ENCODE measurements around the gene PRPH. TPM values are rescaled to one million over a fixed set of nuclear protein-coding genes. Genes with fewer than 3 reads are reported as not detected.

The PRPH gene
- polyA plus RNA-seq, 3 donors: not detected

DNA sequence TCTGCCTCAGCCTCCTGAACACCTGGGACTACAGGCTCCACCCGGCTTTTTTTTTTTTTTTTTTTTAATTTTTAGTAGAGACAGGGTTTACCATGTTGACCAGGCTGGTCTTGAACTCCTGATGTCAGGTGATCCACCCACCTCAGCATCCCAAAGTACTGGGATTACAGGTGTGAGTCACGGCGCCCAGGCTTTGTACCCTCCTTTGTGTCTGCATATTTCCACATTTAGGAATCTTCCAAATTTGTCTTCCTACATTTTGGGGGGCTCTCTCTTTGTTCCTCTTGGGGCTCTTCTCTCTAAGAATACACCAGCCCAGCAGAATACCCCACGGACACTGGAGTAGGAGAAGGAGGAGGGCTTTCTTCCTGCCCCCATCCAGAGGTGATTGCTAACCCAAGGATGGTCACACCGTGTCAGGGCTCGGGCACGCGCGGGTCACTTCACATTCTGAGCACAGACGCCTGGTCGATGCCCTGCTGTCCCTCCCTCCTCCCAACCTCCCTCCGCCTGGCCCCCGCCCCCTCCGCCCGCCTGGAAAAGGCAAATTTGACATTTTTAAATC is 49.6 kb downstream of the PRPH start:
- H3K4me3 Mint-ChIP-seq: peak overlapping the region in 1 of 2 donors; percentile 92

More for the DNA sequence above, 49.6 kb downstream of the PRPH start:
- peaks cover 44 to 52% of the 10 kb centered on the region in 2 donors for H3K4me1 ChIP-seq (ENCODE audit: control insufficient read depth in 1 of 2, insufficient read depth in 2 of 2, low read length in 2 of 2)
- H3K79me2 ChIP-seq (ENCODE audit: insufficient read depth, low read length): no peaks in the 10 kb centered on the region
- peaks cover 78 to 99% of the 10 kb centered on the region in 2 donors for H3K27me3 ChIP-seq (ENCODE audit: control insufficient read depth in 2 of 2, insufficient read depth in 2 of 2, low read length in 2 of 2)
- peaks cover 84 to 100% (median 98%) of the 10 kb centered on the region in 3 donors for H3K27me3 Mint-ChIP-seq (ENCODE audit: low read depth in 3 of 3)
- H3K4me3 ChIP-seq (replicated peaks in 1 of 3; ENCODE audit: low read depth in 2 of 3, low read length in 3 of 3): no peak overlapping the region
- H3K36me3 ChIP-seq (replicated peaks in 1 of 2; ENCODE audit: control insufficient read depth in 1 of 2, insufficient read depth in 2 of 2, low read length in 2 of 2): no peaks in the 10 kb centered on the region
- no peak overlapping the region for H3K27ac ChIP-seq (ENCODE audit: low read depth in 1 of 2, low read length in 2 of 2)
- H3K4me1 Mint-ChIP-seq: peaks cover 42% of the 10 kb centered on the region
- H3K9ac ChIP-seq (ENCODE audit: insufficient read depth, low read length, poor library complexity, severe bottlenecking): no peak overlapping the region
- H3K27ac Mint-ChIP-seq: no peak overlapping the region
- no peak overlapping the region for H2AFZ ChIP-seq (ENCODE audit: insufficient read depth, low read depth, low read length, poor library complexity, severe bottlenecking)
- H3K9me3 ChIP-seq (replicated peaks in 1 of 2; ENCODE audit: control insufficient read depth in 1 of 2, insufficient read depth in 1 of 2, low read length in 2 of 2): peaks cover 2 to 45% of the 10 kb centered on the region in 2 donors
- peaks cover 0 to 29% (median 11%) of the 10 kb centered on the region in 7 donors for H3K9me3 Mint-ChIP-seq
- DNase-seq: no peak
- H3K36me3 Mint-ChIP-seq: peaks cover 6 to 10% of the 10 kb centered on the region in 2 donors
- H3K4me2 ChIP-seq (replicated peaks; ENCODE audit: extremely low read depth, low read length, poor library complexity, severe bottlenecking): no peak overlapping the region
- no peaks in the 10 kb centered on the region for H4K20me1 ChIP-seq (ENCODE audit: insufficient read depth, low read length)
- 11% methylated on average over 3 of the region's 15 CpGs for WGBS (ENCODE audit: insufficient coverage)
- intact Hi-C loops (cut with micrococcal nuclease): loop anchor here in 1 of 2 donors (10.0 kb wide), 1 partner anchor 280 kb away; the partner anchor contains the start of genes KMT2D and RHEBL1
- TF ChIP-seq CTCF (IDR thresholded peaks at IDR 0.05): no peak
